PFSK-1 (cell line): ENCODE results near the gene FBXO42.

ENCODE experiments used
- FOXP2 ChIP-seq: optimal IDR thresholded peaks from 2 replicates; pipeline ENCODE3; 2011; ENCODE audit warnings: borderline replicate concordance, control low read depth, inconsistent platforms; ENCODE audit not compliant: insufficient read depth; ENCODE audit errors: extremely low read length, extremely low read depth
- POLR2AphosphoS5 ChIP-seq: IDR thresholded peaks from 2 replicates; pipeline ENCODE4 v1.6.1; 2012; ENCODE audit warnings: low read depth, mild to moderate bottlenecking, control low read depth, low read length, moderate library complexity
- SIN3A ChIP-seq: IDR thresholded peaks from 2 replicates; pipeline ENCODE4 v1.6.1; 2012; ENCODE audit warnings: mild to moderate bottlenecking, low read length, moderate library complexity, borderline replicate concordance; ENCODE audit not compliant: insufficient read depth
- TAF1 ChIP-seq: IDR thresholded peaks from 2 replicates; pipeline ENCODE4 v1.6.1; 2012; ENCODE audit warnings: low read length, control low read depth, borderline replicate concordance; ENCODE audit not compliant: insufficient read depth
- TF ChIP-seq, protein P1 (sequence below), 2 experiments: IDR thresholded peaks; 2 replicates each; pipeline versions ENCODE4 v1.6.1 to v1.8.0; 2011 to 2012; ENCODE audit warnings: low read depth in 2 of 2, low read length in 2 of 2, control low read depth in 1 of 2, inconsistent platforms in 1 of 2, mild to moderate bottlenecking in 1 of 2, moderate library complexity in 1 of 2; ENCODE audit not compliant: insufficient read depth in 1 of 2

DNA sequence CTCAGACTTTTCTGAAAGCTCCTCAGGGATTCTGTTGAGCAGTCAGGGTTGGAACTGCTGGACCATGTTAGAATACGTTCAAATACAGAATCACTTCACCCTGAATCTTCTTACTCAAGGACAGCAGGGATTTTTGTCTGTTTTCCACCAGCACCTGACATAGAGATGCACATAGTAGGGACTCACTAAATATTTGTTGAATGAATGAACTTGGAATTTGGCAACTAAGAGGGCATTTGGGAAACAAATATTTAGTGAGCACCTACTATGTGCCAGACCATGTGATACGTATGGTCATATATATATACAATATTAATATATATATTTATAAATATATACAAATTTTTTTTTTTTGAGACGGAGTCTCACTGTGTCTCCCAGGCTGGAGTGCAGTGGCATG lies 4.6 kb upstream of the FBXO42 start:
- TF ChIP-seq POLR2AphosphoS5 (no peak), SIN3A (no peak), TAF1 (no peak), FOXP2 (no peak)
- TF ChIP-seq, protein P1, sequence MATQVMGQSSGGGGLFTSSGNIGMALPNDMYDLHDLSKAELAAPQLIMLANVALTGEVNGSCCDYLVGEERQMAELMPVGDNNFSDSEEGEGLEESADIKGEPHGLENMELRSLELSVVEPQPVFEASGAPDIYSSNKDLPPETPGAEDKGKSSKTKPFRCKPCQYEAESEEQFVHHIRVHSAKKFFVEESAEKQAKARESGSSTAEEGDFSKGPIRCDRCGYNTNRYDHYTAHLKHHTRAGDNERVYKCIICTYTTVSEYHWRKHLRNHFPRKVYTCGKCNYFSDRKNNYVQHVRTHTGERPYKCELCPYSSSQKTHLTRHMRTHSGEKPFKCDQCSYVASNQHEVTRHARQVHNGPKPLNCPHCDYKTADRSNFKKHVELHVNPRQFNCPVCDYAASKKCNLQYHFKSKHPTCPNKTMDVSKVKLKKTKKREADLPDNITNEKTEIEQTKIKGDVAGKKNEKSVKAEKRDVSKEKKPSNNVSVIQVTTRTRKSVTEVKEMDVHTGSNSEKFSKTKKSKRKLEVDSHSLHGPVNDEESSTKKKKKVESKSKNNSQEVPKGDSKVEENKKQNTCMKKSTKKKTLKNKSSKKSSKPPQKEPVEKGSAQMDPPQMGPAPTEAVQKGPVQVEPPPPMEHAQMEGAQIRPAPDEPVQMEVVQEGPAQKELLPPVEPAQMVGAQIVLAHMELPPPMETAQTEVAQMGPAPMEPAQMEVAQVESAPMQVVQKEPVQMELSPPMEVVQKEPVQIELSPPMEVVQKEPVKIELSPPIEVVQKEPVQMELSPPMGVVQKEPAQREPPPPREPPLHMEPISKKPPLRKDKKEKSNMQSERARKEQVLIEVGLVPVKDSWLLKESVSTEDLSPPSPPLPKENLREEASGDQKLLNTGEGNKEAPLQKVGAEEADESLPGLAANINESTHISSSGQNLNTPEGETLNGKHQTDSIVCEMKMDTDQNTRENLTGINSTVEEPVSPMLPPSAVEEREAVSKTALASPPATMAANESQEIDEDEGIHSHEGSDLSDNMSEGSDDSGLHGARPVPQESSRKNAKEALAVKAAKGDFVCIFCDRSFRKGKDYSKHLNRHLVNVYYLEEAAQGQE (IDR thresholded peaks at IDR 0.05; ENCODE audit: insufficient read depth in 1 of 2, low read depth in 2 of 2, low read length in 2 of 2) = no peak
